ENCODE data around the gene SIPA1L3. TPM values are rescaled to one million over a fixed set of nuclear protein-coding genes. Genes with fewer than 3 reads are reported as not detected.

The SIPA1L3 gene
- polyA plus RNA-seq, 2 of the 4 experiments (the other 2 are of a cell fraction), result 28.9 to 50.6 TPM

DNA sequence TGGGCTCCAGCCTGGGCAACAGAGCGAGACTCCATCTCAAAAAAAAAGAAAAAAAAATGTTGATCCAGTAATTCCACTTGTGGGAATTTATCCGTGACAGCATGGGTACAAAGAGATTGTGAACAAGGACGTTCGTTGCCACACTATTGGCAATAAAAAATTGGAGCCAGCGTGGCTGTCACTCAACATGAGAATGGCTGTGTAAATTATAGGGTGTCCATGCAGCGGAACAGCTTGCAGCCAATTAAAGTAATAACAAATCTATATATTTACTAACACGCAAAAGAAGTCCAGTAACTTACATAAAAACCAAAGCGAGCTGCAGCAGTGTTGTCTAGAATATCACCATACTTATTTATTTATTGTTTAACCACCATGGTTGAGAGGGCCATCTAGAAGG lies 297.7 kb downstream of the SIPA1L3 start:
- ChIA-PET CTCF (interaction anchor here (0.6 to 1.4 kb wide), 3 partner anchors 33 to 131 kb away, joined by 3 to 4 read pairs (median 3); partner anchors contain the start of gene CATSPERG), POLR2A (no interaction called here)
- 96% methylated on average over 8 of the region's 8 CpGs for WGBS (ENCODE audit: missing lambda C conversion rate)
- Histone ChIP-seq H3K27ac (no peak overlapping the region), H3K4me1 (peaks cover 19% of the 10 kb centered on the region), H3K4me2 (no peak overlapping the region), H3K4me3 (no peak overlapping the region), H3K9me3 (no peaks in the 10 kb centered on the region)
- no peak for TF ChIP-seq PHF8 (IDR thresholded peaks at IDR 0.05; ENCODE audit: borderline replicate concordance, low read depth)
- TF ChIP-seq MAFK (IDR thresholded peaks at IDR 0.05; ENCODE audit: partially characterized antibody), result no peak
- TF ChIP-seq CHD4 (IDR thresholded peaks at IDR 0.05; ENCODE audit: borderline replicate concordance), result no peak
- no peak for TF ChIP-seq MYC (IDR thresholded peaks at IDR 0.05; ENCODE audit: borderline replicate concordance, low read length)
- TF ChIP-seq JUN (IDR thresholded peaks at IDR 0.05), result no peak
- TF ChIP-seq, protein P1, sequence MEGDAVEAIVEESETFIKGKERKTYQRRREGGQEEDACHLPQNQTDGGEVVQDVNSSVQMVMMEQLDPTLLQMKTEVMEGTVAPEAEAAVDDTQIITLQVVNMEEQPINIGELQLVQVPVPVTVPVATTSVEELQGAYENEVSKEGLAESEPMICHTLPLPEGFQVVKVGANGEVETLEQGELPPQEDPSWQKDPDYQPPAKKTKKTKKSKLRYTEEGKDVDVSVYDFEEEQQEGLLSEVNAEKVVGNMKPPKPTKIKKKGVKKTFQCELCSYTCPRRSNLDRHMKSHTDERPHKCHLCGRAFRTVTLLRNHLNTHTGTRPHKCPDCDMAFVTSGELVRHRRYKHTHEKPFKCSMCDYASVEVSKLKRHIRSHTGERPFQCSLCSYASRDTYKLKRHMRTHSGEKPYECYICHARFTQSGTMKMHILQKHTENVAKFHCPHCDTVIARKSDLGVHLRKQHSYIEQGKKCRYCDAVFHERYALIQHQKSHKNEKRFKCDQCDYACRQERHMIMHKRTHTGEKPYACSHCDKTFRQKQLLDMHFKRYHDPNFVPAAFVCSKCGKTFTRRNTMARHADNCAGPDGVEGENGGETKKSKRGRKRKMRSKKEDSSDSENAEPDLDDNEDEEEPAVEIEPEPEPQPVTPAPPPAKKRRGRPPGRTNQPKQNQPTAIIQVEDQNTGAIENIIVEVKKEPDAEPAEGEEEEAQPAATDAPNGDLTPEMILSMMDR (IDR thresholded peaks at IDR 0.05), result no peak
- no peak for TF ChIP-seq HDAC2 (IDR thresholded peaks at IDR 0.05)
- TF ChIP-seq ESRRA (IDR thresholded peaks at IDR 0.05; ENCODE audit: borderline replicate concordance, low read length), result no peak
- TF ChIP-seq GATA3 (IDR thresholded peaks at IDR 0.05; ENCODE audit: borderline replicate concordance), result no peak
- FAIRE-seq, result peak; percentile 83
- no peak for DNase-seq (ENCODE audit: low read depth in 1 of 2, low spot score in 1 of 2)
- ATAC-seq, result no peak

DNA sequence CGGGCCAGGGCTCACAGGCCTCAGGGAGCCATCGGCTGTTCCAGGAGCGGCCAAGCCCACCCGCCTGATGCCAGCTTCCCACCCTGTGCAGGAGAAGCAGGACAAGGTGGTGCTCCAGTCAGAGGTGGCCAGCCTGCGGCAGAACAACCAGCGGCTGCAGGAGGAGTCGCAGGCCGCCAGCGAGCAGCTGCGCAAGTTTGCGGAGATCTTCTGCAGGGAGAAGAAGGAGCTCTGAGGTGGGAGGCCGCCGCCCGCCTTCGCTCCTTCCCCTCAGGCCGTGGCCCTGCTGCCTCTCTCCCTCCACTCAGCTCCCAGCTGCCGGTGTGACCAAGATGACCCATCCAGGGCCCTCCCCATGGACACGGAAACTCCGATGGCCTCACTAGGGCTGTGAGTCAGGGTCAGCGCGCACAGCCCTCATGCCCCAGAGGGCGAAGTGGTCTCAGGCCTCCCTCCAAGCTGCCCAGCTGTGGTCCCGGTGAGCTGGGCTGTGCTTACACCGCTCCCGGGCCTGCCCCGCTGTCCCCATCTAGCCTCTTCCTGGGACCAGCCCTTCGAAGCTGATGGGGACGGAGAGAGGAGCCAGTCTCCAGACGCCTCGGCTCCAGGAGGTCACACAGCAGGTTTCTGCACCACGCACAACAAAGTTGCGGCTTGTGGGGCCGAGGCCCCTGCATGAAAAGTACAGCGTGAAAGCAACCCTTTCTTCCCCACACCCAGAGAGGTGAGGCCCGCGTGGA lies 299.2 kb downstream of the SIPA1L3 start:
- no peaks in the 10 kb centered on the region for H3K9me3 ChIP-seq
- POLR2A ChIA-PET, result interaction anchor here (0.5 to 0.6 kb wide), 2 partner anchors 129 to 1221 kb away, joined by 4 to 6 read pairs; partner anchors contain the start of gene CATSPERG
- H3K4me3 ChIP-seq, result no peak overlapping the region
- TF ChIP-seq CHD4 (IDR thresholded peaks at IDR 0.05; ENCODE audit: borderline replicate concordance) (no peak), FOSL2 (IDR thresholded peaks at IDR 0.05) (no peak), FOSL2 (CRISPR knock-in tag; IDR thresholded peaks at IDR 0.05) (no peak), CBX2 (IDR thresholded peaks at IDR 0.05; ENCODE audit: borderline replicate concordance, low read depth) (no peak), SMC3 (IDR thresholded peaks at IDR 0.05) (no peak), HOXB13 (CRISPR knock-in tag; IDR thresholded peaks at IDR 0.05; ENCODE audit: low read depth) (no peak), ZNF302 (CRISPR knock-in tag; IDR thresholded peaks at IDR 0.05) (no peak), MAZ (IDR thresholded peaks at IDR 0.05; ENCODE audit: borderline replicate concordance, low read depth, low read length) (no peak), RARB (CRISPR knock-in tag; IDR thresholded peaks at IDR 0.05) (no peak)
- TF ChIP-seq, protein P2, sequence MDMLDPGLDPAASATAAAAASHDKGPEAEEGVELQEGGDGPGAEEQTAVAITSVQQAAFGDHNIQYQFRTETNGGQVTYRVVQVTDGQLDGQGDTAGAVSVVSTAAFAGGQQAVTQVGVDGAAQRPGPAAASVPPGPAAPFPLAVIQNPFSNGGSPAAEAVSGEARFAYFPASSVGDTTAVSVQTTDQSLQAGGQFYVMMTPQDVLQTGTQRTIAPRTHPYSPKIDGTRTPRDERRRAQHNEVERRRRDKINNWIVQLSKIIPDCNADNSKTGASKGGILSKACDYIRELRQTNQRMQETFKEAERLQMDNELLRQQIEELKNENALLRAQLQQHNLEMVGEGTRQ (IDR thresholded peaks at IDR 0.05), result no peak
- TF ChIP-seq, protein P3, sequence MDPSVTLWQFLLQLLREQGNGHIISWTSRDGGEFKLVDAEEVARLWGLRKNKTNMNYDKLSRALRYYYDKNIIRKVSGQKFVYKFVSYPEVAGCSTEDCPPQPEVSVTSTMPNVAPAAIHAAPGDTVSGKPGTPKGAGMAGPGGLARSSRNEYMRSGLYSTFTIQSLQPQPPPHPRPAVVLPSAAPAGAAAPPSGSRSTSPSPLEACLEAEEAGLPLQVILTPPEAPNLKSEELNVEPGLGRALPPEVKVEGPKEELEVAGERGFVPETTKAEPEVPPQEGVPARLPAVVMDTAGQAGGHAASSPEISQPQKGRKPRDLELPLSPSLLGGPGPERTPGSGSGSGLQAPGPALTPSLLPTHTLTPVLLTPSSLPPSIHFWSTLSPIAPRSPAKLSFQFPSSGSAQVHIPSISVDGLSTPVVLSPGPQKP (IDR thresholded peaks at IDR 0.05; ENCODE audit: low read depth, low read length), result no peak
- H3K27ac ChIP-seq, result no peak overlapping the region
- CTCF ChIA-PET, result interaction anchor here (0.6 to 1.8 kb wide), 15 partner anchors 9 to 311 kb away, joined by 3 to 7 read pairs (median 4); no protein-coding TSS in a partner anchor
- 89% methylated on average over 36 of the region's 36 CpGs for WGBS (ENCODE audit: missing lambda C conversion rate)
- peaks cover 29% of the 10 kb centered on the region for H3K4me1 ChIP-seq
- H3K4me2 ChIP-seq, result no peak overlapping the region
- FAIRE-seq, result no peak
- peak in 1 of 2 experiments; percentile 3; a peak in 2 of 6 replicates for ATAC-seq
- no peak for DNase-seq (ENCODE audit: low read depth in 1 of 2, low spot score in 1 of 2)
